ENCODE data around the gene ZNF280B. TPM values are rescaled to one million over a fixed set of nuclear protein-coding genes. Genes with fewer than 3 reads are reported as not detected.

The ZNF280B gene
- total RNA-seq, 3 donors from 2014 or later, result 0.51 to 1.4 (median 0.64) TPM

- no peaks in the 10 kb centered on the region for H3K36me3 ChIP-seq (ENCODE audit: low read depth)
- no peak overlapping the region for H3K4me3 ChIP-seq
- H3K4me1 ChIP-seq (ENCODE audit: low read depth), result no peaks in the 10 kb centered on the region
- TF ChIP-seq CTCF (IDR thresholded peaks at IDR 0.05), result no peak
- no peak for DNase-seq
- intact Hi-C loops (cut with DNase I, micrococcal nuclease), result no loop called here
- H3K9me3 ChIP-seq, result peaks cover 25% of the 10 kb centered on the region
- ATAC-seq, result no peak
Measured at GRCh38 chr22:22462813-22463567, 45.6 kb downstream of the ZNF280B start.

GRCh38 chr22:22461583-22461982 lies 47.0 kb downstream of the ZNF280B start:
- Histone ChIP-seq H3K36me3 (ENCODE audit: low read depth) (no peaks in the 10 kb centered on the region), H3K4me3 (no peak overlapping the region), H3K9me3 (peaks cover 27% of the 10 kb centered on the region), H3K4me1 (ENCODE audit: low read depth) (no peaks in the 10 kb centered on the region)
- ATAC-seq (no peak), DNase-seq (no peak)
- TF ChIP-seq CTCF (IDR thresholded peaks at IDR 0.05), result no peak
- intact Hi-C loops (cut with DNase I, micrococcal nuclease), result no loop called here

DNA sequence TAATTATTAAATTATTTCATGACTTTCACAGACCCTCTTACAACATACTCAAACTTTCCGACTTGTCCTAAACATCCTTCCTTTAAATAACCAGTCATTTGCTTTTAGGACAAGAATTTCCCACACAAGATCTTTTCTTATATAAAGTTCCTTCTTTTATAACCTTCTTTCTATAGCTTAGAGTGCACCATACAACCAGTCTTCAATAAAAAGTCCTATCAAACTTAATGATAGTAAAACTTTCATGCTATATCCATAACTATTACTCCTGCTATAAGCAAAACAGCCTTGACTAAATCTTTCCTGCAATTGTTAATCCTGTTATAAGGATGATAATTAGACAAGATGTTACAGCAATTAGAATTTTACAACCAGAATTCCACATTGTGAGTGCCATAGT lies 47.4 kb downstream of the ZNF280B start:
- Histone ChIP-seq H3K36me3 (ENCODE audit: low read depth) (no peaks in the 10 kb centered on the region), H3K4me1 (ENCODE audit: low read depth) (no peaks in the 10 kb centered on the region), H3K9me3 (peaks cover 27% of the 10 kb centered on the region), H3K4me3 (no peak overlapping the region)
- DNase-seq (no peak), ATAC-seq (no peak)
- TF ChIP-seq CTCF (IDR thresholded peaks at IDR 0.05), result no peak
- intact Hi-C loops (cut with DNase I, micrococcal nuclease), result no loop called here

- Histone ChIP-seq H3K9me3 (peaks cover 27% of the 10 kb centered on the region), H3K36me3 (ENCODE audit: low read depth) (no peaks in the 10 kb centered on the region), H3K4me1 (ENCODE audit: low read depth) (no peaks in the 10 kb centered on the region), H3K4me3 (no peak overlapping the region)
- TF ChIP-seq CTCF (IDR thresholded peaks at IDR 0.05), result no peak
- DNase-seq (no peak), ATAC-seq (no peak)
- intact Hi-C loops (cut with DNase I, micrococcal nuclease), result no loop called here
Measured at GRCh38 chr22:22460635-22461034, 47.9 kb downstream of the ZNF280B start.

DNA sequence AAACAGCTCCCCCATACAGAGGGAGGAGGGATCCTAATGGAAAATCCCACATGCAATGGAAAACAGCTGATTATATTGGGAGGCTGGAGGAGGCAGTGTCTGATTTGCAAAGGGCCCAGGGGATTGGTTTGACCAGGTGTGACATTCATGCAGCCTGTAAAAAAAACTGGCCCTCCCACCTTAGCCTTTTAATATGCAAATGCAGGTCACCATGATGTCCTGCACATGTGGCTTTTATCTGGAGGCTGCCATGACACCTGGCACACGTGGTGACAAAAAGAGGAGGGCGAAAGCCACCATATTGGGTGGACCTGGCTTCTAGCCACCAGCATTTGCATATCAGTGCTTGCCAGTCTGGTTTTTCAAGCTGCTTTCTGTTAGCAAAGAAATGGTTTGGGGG lies 48.5 kb downstream of the ZNF280B start:
- Histone ChIP-seq H3K9me3 (peaks cover 27% of the 10 kb centered on the region), H3K36me3 (ENCODE audit: low read depth) (no peaks in the 10 kb centered on the region), H3K4me1 (ENCODE audit: low read depth) (no peaks in the 10 kb centered on the region), H3K4me3 (no peak overlapping the region)
- DNase-seq (no peak), ATAC-seq (no peak)
- no peak for TF ChIP-seq CTCF (IDR thresholded peaks at IDR 0.05)
- intact Hi-C loops (cut with DNase I, micrococcal nuclease), result no loop called here

All from mucosa of descending colon (tissue), 3 donors.